PFSK-1 (cell line): ENCODE data around the gene PPFIBP2.

ENCODE experiments used
- FOXP2 ChIP-seq: optimal IDR thresholded peaks from 2 replicates; pipeline ENCODE3; 2011; ENCODE audit warnings: borderline replicate concordance, control low read depth, inconsistent platforms; ENCODE audit not compliant: insufficient read depth; ENCODE audit errors: extremely low read length, extremely low read depth
- POLR2AphosphoS5 ChIP-seq: IDR thresholded peaks from 2 replicates; pipeline ENCODE4 v1.6.1; 2012; ENCODE audit warnings: low read depth, mild to moderate bottlenecking, control low read depth, low read length, moderate library complexity
- SIN3A ChIP-seq: IDR thresholded peaks from 2 replicates; pipeline ENCODE4 v1.6.1; 2012; ENCODE audit warnings: mild to moderate bottlenecking, low read length, moderate library complexity, borderline replicate concordance; ENCODE audit not compliant: insufficient read depth
- TAF1 ChIP-seq: IDR thresholded peaks from 2 replicates; pipeline ENCODE4 v1.6.1; 2012; ENCODE audit warnings: low read length, control low read depth, borderline replicate concordance; ENCODE audit not compliant: insufficient read depth
- TF ChIP-seq, protein P1 (sequence below), 2 experiments: IDR thresholded peaks; 2 replicates each; pipeline versions ENCODE4 v1.6.1 to v1.8.0; 2011 to 2012; ENCODE audit warnings: low read depth in 2 of 2, low read length in 2 of 2, control low read depth in 1 of 2, inconsistent platforms in 1 of 2, mild to moderate bottlenecking in 1 of 2, moderate library complexity in 1 of 2; ENCODE audit not compliant: insufficient read depth in 1 of 2

PPFIBP2 gene

DNA sequence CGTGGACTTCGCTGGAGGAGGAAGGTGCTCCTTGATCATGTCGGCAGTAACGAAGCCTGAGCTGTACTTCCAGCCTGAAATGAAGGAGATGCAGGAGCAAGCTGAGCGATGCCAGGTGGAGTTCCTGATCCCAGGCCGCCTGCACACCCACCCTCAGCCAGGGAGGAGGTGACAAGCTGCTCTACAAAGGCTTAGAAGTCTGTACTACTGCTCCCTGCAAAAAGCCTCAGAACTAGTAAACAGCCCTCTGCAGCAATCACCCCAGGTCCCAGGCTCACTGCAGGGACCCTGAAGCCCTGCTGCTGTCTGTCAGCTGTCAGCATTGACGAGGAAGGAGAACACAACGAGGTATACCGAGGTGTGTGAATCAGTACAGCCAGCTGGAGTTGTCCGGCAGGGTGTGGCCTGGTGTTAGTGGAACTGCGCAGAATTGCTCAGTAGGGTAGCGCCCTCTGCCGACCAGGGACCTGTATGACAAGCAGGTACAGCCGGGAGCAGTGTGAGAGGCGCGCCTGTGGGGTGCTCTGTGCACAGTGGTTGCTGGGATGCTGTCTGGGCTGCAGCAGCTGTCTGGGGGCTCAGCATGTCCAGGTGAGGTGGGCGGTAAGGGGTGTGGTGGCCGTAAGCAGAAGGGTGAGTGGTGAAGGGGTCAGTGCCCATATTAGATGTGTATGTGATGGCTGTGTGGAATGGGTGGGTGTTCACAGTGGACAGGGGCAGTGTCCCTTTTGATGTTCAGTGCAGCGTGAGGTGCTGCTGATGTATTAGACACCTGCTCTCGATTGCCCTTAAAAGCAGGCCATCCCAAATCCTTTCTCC lies 151.9 kb downstream of the PPFIBP2 start:
- peak; percentile 62 for TF ChIP-seq FOXP2
- TF ChIP-seq, protein P1, sequence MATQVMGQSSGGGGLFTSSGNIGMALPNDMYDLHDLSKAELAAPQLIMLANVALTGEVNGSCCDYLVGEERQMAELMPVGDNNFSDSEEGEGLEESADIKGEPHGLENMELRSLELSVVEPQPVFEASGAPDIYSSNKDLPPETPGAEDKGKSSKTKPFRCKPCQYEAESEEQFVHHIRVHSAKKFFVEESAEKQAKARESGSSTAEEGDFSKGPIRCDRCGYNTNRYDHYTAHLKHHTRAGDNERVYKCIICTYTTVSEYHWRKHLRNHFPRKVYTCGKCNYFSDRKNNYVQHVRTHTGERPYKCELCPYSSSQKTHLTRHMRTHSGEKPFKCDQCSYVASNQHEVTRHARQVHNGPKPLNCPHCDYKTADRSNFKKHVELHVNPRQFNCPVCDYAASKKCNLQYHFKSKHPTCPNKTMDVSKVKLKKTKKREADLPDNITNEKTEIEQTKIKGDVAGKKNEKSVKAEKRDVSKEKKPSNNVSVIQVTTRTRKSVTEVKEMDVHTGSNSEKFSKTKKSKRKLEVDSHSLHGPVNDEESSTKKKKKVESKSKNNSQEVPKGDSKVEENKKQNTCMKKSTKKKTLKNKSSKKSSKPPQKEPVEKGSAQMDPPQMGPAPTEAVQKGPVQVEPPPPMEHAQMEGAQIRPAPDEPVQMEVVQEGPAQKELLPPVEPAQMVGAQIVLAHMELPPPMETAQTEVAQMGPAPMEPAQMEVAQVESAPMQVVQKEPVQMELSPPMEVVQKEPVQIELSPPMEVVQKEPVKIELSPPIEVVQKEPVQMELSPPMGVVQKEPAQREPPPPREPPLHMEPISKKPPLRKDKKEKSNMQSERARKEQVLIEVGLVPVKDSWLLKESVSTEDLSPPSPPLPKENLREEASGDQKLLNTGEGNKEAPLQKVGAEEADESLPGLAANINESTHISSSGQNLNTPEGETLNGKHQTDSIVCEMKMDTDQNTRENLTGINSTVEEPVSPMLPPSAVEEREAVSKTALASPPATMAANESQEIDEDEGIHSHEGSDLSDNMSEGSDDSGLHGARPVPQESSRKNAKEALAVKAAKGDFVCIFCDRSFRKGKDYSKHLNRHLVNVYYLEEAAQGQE (IDR thresholded peaks at IDR 0.05; ENCODE audit: insufficient read depth in 1 of 2, low read depth in 2 of 2, low read length in 2 of 2): no peak

DNA sequence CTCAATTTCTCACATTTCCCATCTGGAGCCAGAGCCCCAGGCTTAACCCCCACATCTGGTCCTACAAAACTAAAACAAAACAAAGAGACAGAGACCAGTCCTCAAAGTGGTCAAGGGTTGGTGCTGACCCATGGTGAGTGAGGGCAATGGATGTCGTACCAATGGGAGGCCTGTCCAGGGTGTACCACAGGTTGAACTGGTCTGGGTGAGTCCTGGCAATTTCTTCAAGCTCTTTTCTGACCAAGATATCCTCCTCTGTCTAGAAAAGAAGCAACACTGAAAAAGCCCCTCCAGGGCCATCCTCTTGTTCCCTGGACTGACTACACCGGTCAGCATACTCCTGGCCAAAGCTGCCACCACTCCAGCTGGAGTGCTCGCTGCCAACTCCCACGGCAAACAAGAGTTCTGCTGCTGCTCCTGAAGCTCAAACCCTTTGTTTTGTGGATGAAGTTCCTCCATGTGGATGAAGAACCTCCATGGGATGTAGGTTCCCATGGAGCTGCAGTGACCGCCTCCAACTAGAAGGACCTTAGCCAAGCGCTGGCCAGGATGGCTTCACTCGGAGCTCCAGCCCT lies 152.6 kb downstream of the PPFIBP2 start:
- TF ChIP-seq POLR2AphosphoS5 (no peak), TAF1 (no peak), SIN3A (no peak), FOXP2 (no peak)
- TF ChIP-seq, protein P1 (IDR thresholded peaks at IDR 0.05; ENCODE audit: insufficient read depth in 1 of 2, low read depth in 2 of 2, low read length in 2 of 2): no peak

DNA sequence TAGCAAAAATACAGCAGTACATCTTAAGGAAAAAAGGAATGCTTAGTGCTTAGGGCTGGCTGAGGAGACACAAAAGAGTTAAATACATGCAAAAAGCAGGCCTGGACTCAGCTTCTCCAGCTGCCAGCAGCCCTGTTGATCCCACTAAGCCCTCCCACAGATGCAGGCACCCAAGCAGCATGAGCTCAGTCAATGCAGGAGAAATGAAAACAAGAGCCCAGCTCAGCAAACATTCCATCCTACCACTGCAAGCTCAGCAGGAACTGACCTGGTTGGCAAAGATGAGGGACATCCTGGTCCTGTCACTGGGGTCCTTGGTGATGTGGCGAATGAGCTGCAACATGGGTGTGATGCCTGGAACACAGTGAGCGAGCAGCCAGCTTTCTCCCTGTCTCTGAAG lies 153.7 kb downstream of the PPFIBP2 start:
- TF ChIP-seq, protein P1 (IDR thresholded peaks at IDR 0.05; ENCODE audit: insufficient read depth in 1 of 2, low read depth in 2 of 2, low read length in 2 of 2): no peak
- no peak for TF ChIP-seq TAF1
- TF ChIP-seq FOXP2: no peak
- TF ChIP-seq SIN3A: no peak
- no peak for TF ChIP-seq POLR2AphosphoS5

DNA sequence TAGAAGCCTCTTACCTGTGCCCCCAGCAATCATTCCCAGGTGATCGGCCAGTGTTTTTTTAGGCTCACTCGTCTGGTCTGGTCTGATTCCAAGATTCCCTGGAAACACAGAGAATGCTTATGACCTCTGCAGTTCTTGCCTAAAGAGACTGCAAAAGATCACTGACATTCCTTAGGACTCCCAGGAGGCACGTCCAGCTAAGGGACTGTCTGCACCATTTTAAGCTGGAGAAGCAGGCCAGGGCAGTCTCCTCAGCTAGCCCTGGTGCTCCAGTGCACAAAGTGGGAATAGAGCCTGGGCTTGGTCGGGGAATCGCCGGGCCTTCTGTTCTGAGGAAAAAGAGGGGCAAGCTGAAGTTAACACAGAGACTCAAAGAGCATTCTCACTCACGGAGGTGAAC lies 154.7 kb downstream of the PPFIBP2 start:
- TF ChIP-seq SIN3A (no peak), POLR2AphosphoS5 (no peak), TAF1 (no peak), FOXP2 (no peak)
- TF ChIP-seq, protein P1 (IDR thresholded peaks at IDR 0.05; ENCODE audit: insufficient read depth in 1 of 2, low read depth in 2 of 2, low read length in 2 of 2): no peak
